Osteoblast (primary cell): ENCODE results near the gene EXTL1. TPM values are rescaled to one million over a fixed set of nuclear protein-coding genes. Genes with fewer than 3 reads are reported as not detected.

Experiments
- DNase-seq: peaks from one replicate; pipeline ENCODE4 v3.0.0; 2011; ENCODE audit warnings: low spot score, mixed read lengths; ENCODE audit not compliant: insufficient read length; ENCODE audit errors: missing footprints
- H2AFZ ChIP-seq: 2 replicates; pipeline ENCODE4 v1.6.0; 2011; ENCODE audit warnings: mild to moderate bottlenecking, low read length
- H3K27ac ChIP-seq: 2 replicates; pipeline ENCODE4 v1.5.1; 2011; ENCODE audit warnings: mild to moderate bottlenecking, low read depth, low read length, moderate library complexity
- H3K27me3 ChIP-seq: 2 replicates; pipeline ENCODE4 v1.6.0; 2012; ENCODE audit warnings: mild to moderate bottlenecking, control low read depth, inconsistent platforms, low read length, moderate library complexity; ENCODE audit not compliant: insufficient read depth
- H3K36me3 ChIP-seq: 2 replicates; pipeline ENCODE4 v1.5.1; 2011; ENCODE audit warnings: mild to moderate bottlenecking, low read length, control low read depth, moderate library complexity; ENCODE audit not compliant: insufficient read depth
- H3K4me1 ChIP-seq: 2 replicates; pipeline ENCODE4 v1.5.1; 2011; ENCODE audit warnings: mild to moderate bottlenecking, low read length, control low read depth, moderate library complexity; ENCODE audit not compliant: insufficient read depth
- H3K4me2 ChIP-seq: 2 replicates; pipeline ENCODE4 v1.6.0; 2011; ENCODE audit warnings: mild to moderate bottlenecking, low read length; ENCODE audit not compliant: insufficient read depth
- H3K4me3 ChIP-seq: fragments of 200-600 bp; sonication (generic); 3 replicates; pipeline ENCODE4 v1.5.1; 2012; ENCODE audit warnings: mild to moderate bottlenecking, low read length, inconsistent platforms; ENCODE audit not compliant: insufficient read depth
- H3K79me2 ChIP-seq: 2 replicates; pipeline ENCODE4 v1.6.0; 2012; ENCODE audit warnings: mild to moderate bottlenecking, low read length, control low read depth, inconsistent platforms; ENCODE audit not compliant: insufficient read depth
- H3K9me3 ChIP-seq: 2 replicates; pipeline ENCODE4 v1.5.1; 2011; ENCODE audit warnings: low read depth, low read length, control low read depth
- H4K20me1 ChIP-seq: 2 replicates; pipeline ENCODE4 v1.6.0; 2012; ENCODE audit warnings: mild to moderate bottlenecking, low read length, control low read depth; ENCODE audit not compliant: insufficient read depth
- total RNA-seq: library from RNA; depleted of rRNA; stranded (reverse); fragments of >200 nt; gene quantifications from 2 replicates; pipeline ENCODE4 v1.2.3, GENCODE V29; 2012
- TF ChIP-seq, protein P1 (sequence below): IDR thresholded peaks from 2 replicates; pipeline ENCODE4 v1.5.1; 2011; ENCODE audit warnings: mild to moderate bottlenecking, low read depth, low read length, moderate library complexity; ENCODE audit errors: extremely low read depth

The EXTL1 gene
- total RNA-seq, 1 donor: 1.4 TPM

- peaks cover 38% of the 10 kb centered on the region for H3K27me3 ChIP-seq
Measured at GRCh38 chr1:26059906-26060305, 38.3 kb downstream of the EXTL1 start.

DNA sequence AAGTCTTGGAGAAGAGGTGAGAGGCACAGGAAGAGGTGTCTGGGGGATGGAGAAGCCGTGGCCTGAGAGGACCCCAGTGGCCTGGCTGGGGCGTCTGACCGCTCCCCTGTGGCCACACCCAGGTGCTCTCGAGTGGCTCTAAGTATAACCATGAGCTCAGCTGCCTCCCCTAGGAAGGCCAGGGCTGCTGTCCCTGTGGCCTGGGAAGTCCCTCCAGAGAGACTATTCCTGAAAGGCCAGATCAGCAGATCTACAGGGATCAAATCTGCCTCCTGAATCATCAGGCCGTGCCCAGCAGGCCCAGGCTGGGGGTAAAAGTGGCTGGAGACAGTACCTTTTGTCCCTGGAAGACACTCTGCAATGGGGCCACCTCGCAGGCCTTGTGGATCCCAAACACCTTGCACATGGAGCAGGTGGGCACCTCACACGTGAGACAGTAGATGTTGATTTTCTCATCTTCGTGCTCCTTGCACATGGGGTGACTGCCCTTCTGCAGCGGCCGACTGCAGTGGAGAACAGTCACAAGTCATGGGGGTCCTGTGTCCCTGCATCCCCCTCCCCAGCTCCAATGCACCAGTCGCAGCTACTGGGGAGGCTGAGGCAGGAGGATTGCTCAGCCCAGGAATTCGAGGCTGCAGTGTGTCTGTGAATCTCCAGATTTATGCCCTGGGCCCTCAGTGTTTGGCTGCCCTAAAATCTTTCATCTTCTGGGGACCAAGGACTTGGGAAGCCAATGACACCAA is 39.4 kb downstream of the EXTL1 start:
- Histone ChIP-seq H3K4me2 (no peak overlapping the region), H3K36me3 (no peaks in the 10 kb centered on the region), H3K27me3 (peaks cover 43% of the 10 kb centered on the region), H3K4me1 (no peaks in the 10 kb centered on the region), H3K79me2 (no peaks in the 10 kb centered on the region), H3K4me3 (no peak overlapping the region), H3K9me3 (no peaks in the 10 kb centered on the region), H2AFZ (no peak overlapping the region), H3K27ac (no peak overlapping the region), H4K20me1 (no peaks in the 10 kb centered on the region)
- TF ChIP-seq, protein P1, sequence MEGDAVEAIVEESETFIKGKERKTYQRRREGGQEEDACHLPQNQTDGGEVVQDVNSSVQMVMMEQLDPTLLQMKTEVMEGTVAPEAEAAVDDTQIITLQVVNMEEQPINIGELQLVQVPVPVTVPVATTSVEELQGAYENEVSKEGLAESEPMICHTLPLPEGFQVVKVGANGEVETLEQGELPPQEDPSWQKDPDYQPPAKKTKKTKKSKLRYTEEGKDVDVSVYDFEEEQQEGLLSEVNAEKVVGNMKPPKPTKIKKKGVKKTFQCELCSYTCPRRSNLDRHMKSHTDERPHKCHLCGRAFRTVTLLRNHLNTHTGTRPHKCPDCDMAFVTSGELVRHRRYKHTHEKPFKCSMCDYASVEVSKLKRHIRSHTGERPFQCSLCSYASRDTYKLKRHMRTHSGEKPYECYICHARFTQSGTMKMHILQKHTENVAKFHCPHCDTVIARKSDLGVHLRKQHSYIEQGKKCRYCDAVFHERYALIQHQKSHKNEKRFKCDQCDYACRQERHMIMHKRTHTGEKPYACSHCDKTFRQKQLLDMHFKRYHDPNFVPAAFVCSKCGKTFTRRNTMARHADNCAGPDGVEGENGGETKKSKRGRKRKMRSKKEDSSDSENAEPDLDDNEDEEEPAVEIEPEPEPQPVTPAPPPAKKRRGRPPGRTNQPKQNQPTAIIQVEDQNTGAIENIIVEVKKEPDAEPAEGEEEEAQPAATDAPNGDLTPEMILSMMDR: no peak
- DNase-seq: peak; percentile 55

More at GRCh38 chr1:26059906-26060305, 38.3 kb downstream of the EXTL1 start:
- DNase-seq: peak; percentile 58
- Histone ChIP-seq H3K36me3 (no peaks in the 10 kb centered on the region), H4K20me1 (no peaks in the 10 kb centered on the region), H3K9me3 (no peaks in the 10 kb centered on the region), H3K79me2 (no peaks in the 10 kb centered on the region), H3K4me2 (no peak overlapping the region), H3K4me3 (no peak overlapping the region), H3K4me1 (no peaks in the 10 kb centered on the region), H2AFZ (no peak overlapping the region), H3K27ac (no peak overlapping the region)
- TF ChIP-seq, protein P1: no peak

- Histone ChIP-seq H4K20me1 (no peaks in the 10 kb centered on the region), H3K27ac (no peak overlapping the region), H3K9me3 (no peaks in the 10 kb centered on the region), H3K27me3 (peaks cover 35% of the 10 kb centered on the region), H2AFZ (no peak overlapping the region), H3K4me3 (no peak overlapping the region), H3K4me1 (no peaks in the 10 kb centered on the region), H3K36me3 (no peaks in the 10 kb centered on the region), H3K4me2 (no peak overlapping the region), H3K79me2 (no peaks in the 10 kb centered on the region)
- TF ChIP-seq, protein P1: no peak
- peak; percentile 53 for DNase-seq
Measured at GRCh38 chr1:26064553-26064952, 43.0 kb downstream of the EXTL1 start.

- Histone ChIP-seq H3K36me3 (no peaks in the 10 kb centered on the region), H3K27ac (no peak overlapping the region), H3K4me1 (no peaks in the 10 kb centered on the region), H3K79me2 (no peaks in the 10 kb centered on the region), H4K20me1 (no peaks in the 10 kb centered on the region), H3K9me3 (no peaks in the 10 kb centered on the region), H3K4me3 (no peak overlapping the region), H3K4me2 (no peak overlapping the region), H2AFZ (no peak overlapping the region), H3K27me3 (peaks cover 36% of the 10 kb centered on the region)
- TF ChIP-seq, protein P1: no peak
- DNase-seq: peak; percentile 45
Measured at GRCh38 chr1:26066160-26066559, 44.6 kb downstream of the EXTL1 start.
